Fibroblast of the aortic adventitia (primary cell): ENCODE measurements around the gene RCOR1. TPM values are rescaled to one million over a fixed set of nuclear protein-coding genes. Genes with fewer than 3 reads are reported as not detected.

Experiments
- DNase-seq: peaks from one replicate; pipeline ENCODE4 v3.0.0-alpha.2; 2010; ENCODE audit warnings: low read depth
- H3K4me3 ChIP-seq: 2 replicates; pipeline ENCODE4 v1.5.1; 2011; ENCODE audit warnings: low read depth, mild to moderate bottlenecking, control low read depth, low read length, moderate library complexity
- total RNA-seq: library from RNA; depleted of rRNA; stranded (reverse); fragments of >200 nt; gene quantifications from 2 replicates; pipeline ENCODE4 v1.2.3, GENCODE V29; 2012; ENCODE audit warnings: low replicate concordance
- TF ChIP-seq, protein P1 (sequence below): IDR thresholded peaks from 2 replicates; pipeline ENCODE4 v1.5.1; 2011; ENCODE audit warnings: mild to moderate bottlenecking, low read length, control low read depth, inconsistent platforms; ENCODE audit not compliant: insufficient read depth

The RCOR1 gene
- total RNA-seq, 1 donor = 12.5 TPM

DNA sequence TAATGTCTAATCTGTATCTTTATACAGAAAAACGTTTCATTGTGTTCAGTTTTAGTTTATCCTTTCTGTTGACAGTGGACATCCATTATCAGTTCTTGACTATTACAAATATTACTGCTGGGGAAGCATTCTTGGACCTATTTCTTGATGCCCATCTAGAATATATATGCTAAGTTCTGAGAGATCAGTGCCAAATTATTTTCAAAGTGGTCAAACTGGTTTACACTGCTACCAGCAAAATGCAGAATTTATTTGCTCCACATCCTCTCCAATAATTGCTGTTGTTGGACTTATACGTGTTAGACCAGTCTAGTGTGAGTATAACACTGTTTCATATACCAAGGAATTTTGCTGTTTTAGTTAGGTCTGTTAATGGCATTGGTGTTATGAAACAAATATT lies 99.3 kb downstream of the RCOR1 start:
- TF ChIP-seq, protein P1, sequence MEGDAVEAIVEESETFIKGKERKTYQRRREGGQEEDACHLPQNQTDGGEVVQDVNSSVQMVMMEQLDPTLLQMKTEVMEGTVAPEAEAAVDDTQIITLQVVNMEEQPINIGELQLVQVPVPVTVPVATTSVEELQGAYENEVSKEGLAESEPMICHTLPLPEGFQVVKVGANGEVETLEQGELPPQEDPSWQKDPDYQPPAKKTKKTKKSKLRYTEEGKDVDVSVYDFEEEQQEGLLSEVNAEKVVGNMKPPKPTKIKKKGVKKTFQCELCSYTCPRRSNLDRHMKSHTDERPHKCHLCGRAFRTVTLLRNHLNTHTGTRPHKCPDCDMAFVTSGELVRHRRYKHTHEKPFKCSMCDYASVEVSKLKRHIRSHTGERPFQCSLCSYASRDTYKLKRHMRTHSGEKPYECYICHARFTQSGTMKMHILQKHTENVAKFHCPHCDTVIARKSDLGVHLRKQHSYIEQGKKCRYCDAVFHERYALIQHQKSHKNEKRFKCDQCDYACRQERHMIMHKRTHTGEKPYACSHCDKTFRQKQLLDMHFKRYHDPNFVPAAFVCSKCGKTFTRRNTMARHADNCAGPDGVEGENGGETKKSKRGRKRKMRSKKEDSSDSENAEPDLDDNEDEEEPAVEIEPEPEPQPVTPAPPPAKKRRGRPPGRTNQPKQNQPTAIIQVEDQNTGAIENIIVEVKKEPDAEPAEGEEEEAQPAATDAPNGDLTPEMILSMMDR = no peak
- DNase-seq = no peak

DNA sequence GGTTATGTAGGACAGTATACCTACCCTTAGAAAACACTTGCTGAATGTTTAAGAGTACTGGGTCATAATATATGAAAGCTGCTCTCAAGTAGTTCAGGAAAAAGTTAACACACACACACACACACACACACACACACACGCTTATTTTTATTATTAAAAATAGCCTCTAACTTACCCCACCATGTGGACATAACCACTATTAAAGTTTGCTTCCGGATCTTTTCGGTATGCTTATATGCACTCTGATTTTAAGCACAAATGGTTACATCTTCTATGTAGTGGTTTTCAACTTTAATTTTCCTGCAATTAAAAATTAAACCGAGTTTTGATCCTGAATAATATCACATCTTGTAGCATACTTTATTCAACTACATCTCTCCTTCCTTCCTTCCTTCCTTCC lies 99.9 kb downstream of the RCOR1 start:
- no peak overlapping the region for H3K4me3 ChIP-seq
- TF ChIP-seq, protein P1 = no peak
- DNase-seq = no peak

More for the DNA sequence above, 99.3 kb downstream of the RCOR1 start:
- no peak overlapping the region for H3K4me3 ChIP-seq

DNA sequence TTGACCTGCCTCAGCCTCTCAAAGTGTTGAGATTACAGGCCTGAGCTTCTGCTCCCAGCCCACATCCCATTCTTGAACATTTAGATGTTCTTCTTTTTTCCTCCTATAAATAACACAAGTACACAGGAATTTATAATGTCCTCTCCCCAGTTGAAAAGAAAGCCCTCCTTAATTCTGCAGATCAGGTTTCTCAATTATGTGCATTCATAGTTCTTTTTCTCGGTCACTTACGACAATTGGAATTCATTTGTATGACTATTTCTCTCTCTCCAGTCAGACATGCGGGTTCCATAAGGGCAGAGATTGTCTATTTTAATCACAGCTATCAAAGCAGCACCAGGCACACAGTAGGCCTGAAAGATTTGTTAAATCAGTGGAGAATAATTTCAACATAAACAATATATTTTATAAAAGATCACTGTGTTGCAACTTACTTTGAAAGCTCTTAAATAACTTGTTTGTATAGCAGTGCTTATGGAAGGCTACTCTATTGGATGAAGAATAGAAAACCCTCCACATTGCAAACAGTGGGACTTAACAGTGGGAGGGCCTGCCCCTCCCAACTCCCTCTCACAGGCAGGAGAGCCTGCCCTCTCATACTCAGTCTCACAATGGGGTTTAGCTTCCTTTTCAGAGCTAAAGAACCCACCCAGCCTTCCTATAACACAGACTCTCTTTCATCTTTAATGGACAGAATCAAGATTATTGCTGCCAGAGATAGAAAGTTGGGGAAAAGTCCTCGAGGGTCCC lies 100.7 kb downstream of the RCOR1 start:
- H3K4me3 ChIP-seq = no peak overlapping the region
- TF ChIP-seq, protein P1 = no peak
- DNase-seq = no peak

DNA sequence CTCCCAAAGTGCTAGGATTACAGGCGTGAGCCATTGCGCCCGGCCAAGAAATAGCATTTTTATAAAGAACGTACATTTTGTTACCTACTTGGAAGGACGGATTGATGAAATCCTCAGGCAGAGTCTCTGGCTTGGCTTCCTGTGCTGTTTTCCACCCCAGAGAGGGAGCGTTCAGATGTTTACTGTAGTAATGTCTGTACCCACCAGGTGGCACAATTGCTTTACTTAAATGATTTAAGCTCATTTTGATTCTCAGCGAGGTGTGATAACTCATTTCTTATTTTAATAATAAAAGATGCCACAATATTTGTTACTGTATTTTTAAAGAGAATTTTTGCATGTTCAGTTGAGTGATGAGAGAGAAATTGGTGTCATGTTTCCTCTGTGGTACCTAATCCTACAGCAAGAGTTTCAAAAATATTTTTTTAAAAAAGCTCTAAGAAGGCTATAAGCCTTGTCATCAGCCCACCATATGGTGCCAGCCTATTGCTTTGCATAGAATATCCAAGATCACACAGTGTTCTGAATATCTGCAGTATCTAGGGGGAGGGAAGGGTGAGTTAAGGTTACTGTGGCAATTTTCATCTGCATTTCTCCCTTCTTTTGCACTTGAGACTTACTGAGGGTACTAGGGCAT lies 102.2 kb downstream of the RCOR1 start:
- peak; percentile 86 for DNase-seq
- TF ChIP-seq, protein P1 = peak; percentile 61
- H3K4me3 ChIP-seq = no peak overlapping the region

DNA sequence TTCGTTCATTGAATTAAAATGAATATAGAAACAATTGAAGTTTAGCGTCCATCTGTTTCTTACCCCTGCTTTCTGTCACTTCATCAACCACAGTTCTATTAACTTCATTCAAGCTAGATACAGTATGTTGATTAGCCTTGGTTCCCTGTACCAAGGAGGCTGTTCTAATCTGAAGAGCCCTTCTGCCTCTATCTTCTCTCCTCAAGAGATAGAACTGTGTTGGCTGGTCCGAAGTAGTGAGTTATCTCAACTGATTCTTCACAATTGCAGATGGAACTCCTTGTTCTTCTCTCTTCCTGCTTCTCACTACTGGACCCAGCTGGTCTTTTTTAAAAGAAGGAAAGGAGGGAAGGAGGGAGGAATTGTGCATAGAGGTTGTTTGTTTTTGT lies 102.7 kb downstream of the RCOR1 start:
- TF ChIP-seq, protein P1 = no peak

DNA sequence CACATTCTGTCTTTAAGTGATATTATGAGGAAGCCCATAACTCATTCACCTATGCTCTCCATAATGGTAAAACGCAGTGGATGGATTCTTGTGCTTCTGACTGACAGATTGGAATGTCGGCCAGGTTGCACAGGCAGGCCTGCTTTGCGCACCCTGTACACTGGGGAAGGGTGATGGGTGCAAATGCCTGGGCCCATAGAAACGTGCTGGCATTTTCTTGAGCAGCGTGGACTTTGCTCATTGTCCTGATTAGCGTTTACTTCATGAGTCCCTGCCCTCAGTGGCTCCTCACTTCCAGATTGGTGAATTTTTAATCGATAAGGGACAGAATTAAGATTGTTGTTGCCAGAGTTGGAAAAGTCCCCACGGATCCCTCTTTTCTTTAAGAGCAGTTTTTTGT lies 103.9 kb downstream of the RCOR1 start:
- DNase-seq = no peak
- TF ChIP-seq, protein P1 = no peak
- no peak overlapping the region for H3K4me3 ChIP-seq

More for the DNA sequence above, 102.7 kb downstream of the RCOR1 start:
- DNase-seq = no peak
- no peak overlapping the region for H3K4me3 ChIP-seq
